Adrenal gland (tissue), 5 donors: ENCODE data around the gene OR2AT4.

Experiments used
- CTCF ChIP-seq, 6 experiments: fragments of 450-650 bp in 4 of 6; fragments of 200-600 bp in 2 of 6; sonication (generic) in 1 of 6; IDR thresholded peaks; 1 replicate in 5 of 6; 2 replicates in 1 of 6; pipeline versions ENCODE4 v1.5.1 to v1.8.0; 2016 to 2021; ENCODE audit warnings: antibody characterized with exemption in 6 of 6, mild to moderate bottlenecking in 2 of 6, moderate library complexity in 1 of 6
- POLR2A ChIP-seq, 2 donors: fragments of 450-650 bp; IDR thresholded peaks; one replicate each; pipeline ENCODE4 v1.6.1; 2017; ENCODE audit warnings: antibody characterized with exemption in 2 of 2, mild to moderate bottlenecking in 2 of 2, moderate library complexity in 1 of 2
- donor health status: DM: no; HTN: no; CAD: no.

GRCh38 chr11:75135021-75135650 lies 38.5 kb upstream of the OR2AT4 start:
- TF ChIP-seq CTCF (IDR thresholded peaks at IDR 0.05) (no peak), POLR2A (IDR thresholded peaks at IDR 0.05) (no peak)
